Measurements from ENCODE around the gene ATG16L1. TPM values are rescaled to one million over a fixed set of nuclear protein-coding genes. Genes with fewer than 3 reads are reported as not detected.

The ATG16L1 gene
- total and polyA plus RNA-seq, 8 donors = 7.6 to 71.9 (median 10.9) TPM

DNA sequence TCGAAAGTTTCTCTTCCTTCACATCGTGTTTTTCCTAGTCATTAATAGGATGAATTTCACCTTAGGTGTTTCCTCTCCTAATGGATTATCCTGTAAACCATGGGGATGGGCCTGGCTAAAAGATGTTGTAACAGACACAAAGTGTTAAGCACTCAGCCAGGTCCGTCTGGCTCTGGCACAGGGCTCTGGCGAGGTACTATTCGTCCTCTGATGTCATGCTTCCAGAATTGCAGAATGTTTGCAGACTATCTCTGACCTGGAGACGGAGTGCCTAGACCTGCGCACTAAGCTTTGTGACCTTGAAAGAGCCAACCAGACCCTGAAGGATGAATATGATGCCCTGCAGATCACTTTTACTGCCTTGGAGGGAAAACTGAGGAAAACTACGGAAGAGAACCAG lies 13.2 kb downstream of the ATG16L1 start:
- Histone ChIP-seq H3K27ac (no peak overlapping the region), H3K36me3 (peaks cover 65 to 100% (median 99%) of the 10 kb centered on the region in 4 donors), H3K9me3 (no peaks in the 10 kb centered on the region), H3K27me3 (no peaks in the 10 kb centered on the region), H3K4me1 (peaks cover 8 to 18% (median 12%) of the 10 kb centered on the region in 4 donors), H3K4me3 (no peak overlapping the region)
- TF ChIP-seq EP300 (IDR thresholded peaks at IDR 0.05) (no peak), POLR2AphosphoS5 (IDR thresholded peaks at IDR 0.05) (no peak), POLR2A (IDR thresholded peaks at IDR 0.05) (no peak)
- TF ChIP-seq, protein P1, sequence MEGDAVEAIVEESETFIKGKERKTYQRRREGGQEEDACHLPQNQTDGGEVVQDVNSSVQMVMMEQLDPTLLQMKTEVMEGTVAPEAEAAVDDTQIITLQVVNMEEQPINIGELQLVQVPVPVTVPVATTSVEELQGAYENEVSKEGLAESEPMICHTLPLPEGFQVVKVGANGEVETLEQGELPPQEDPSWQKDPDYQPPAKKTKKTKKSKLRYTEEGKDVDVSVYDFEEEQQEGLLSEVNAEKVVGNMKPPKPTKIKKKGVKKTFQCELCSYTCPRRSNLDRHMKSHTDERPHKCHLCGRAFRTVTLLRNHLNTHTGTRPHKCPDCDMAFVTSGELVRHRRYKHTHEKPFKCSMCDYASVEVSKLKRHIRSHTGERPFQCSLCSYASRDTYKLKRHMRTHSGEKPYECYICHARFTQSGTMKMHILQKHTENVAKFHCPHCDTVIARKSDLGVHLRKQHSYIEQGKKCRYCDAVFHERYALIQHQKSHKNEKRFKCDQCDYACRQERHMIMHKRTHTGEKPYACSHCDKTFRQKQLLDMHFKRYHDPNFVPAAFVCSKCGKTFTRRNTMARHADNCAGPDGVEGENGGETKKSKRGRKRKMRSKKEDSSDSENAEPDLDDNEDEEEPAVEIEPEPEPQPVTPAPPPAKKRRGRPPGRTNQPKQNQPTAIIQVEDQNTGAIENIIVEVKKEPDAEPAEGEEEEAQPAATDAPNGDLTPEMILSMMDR (IDR thresholded peaks at IDR 0.05) = no peak
- no peak for DNase-seq
- 73 to 89% (median 80%) methylated on average over 8 of the region's 8 CpGs for WGBS, 5 donors
- intact Hi-C loops (cut with DNase I; ENCODE audit: low total_unique reads) = no loop called here

GRCh38 chr2:233265899-233266431 lies 14.5 kb downstream of the ATG16L1 start:
- H3K4me3 ChIP-seq = no peak overlapping the region
- peaks cover 68 to 100% (median 99%) of the 10 kb centered on the region in 4 donors for H3K36me3 ChIP-seq
- no peak for DNase-seq
- intact Hi-C loops (cut with DNase I; ENCODE audit: low total_unique reads) = no loop called here
- 89 to 95% (median 91%) methylated on average over 10 of the region's 10 CpGs for whole genome bisulfite sequencing, 5 donors
- peaks cover 3 to 15% (median 11%) of the 10 kb centered on the region in 4 donors for H3K4me1 ChIP-seq
- H3K9me3 ChIP-seq = no peaks in the 10 kb centered on the region
- H3K27ac ChIP-seq = no peak overlapping the region
- H3K27me3 ChIP-seq = no peaks in the 10 kb centered on the region
- TF ChIP-seq, protein P1 (IDR thresholded peaks at IDR 0.05) = no peak
- TF ChIP-seq POLR2AphosphoS5 (IDR thresholded peaks at IDR 0.05) (no peak), EP300 (IDR thresholded peaks at IDR 0.05) (no peak), POLR2A (IDR thresholded peaks at IDR 0.05) (no peak)

DNA sequence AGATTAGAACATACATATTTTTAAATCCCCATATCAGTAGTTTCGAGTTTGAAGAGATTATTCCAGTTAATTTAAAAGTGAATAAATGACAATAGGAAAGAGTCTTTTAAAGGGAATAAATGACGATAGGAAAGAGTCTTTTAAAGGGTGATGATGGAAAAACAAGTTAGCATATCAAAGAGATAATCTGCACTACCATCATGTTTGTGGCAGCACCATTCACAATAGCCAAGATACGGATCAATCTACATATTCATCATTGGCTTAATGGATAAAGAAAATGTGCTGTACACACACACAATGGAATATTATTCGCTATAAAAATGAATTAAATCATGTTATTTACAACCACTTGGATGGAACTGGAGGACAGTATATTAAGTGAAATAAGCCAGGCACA lies 15.0 kb downstream of the ATG16L1 start:
- intact Hi-C loops (cut with DNase I; ENCODE audit: low total_unique reads) = no loop called here
- DNase-seq = no peak
- TF ChIP-seq POLR2AphosphoS5 (IDR thresholded peaks at IDR 0.05) (no peak), POLR2A (IDR thresholded peaks at IDR 0.05) (no peak), EP300 (IDR thresholded peaks at IDR 0.05) (no peak)
- TF ChIP-seq, protein P1 (IDR thresholded peaks at IDR 0.05) = no peak
- Histone ChIP-seq H3K4me3 (no peak overlapping the region), H3K9me3 (no peaks in the 10 kb centered on the region), H3K27ac (no peak overlapping the region), H3K4me1 (peaks cover 8 to 18% (median 15%) of the 10 kb centered on the region in 4 donors), H3K27me3 (no peaks in the 10 kb centered on the region), H3K36me3 (peaks cover 72 to 100% (median 99%) of the 10 kb centered on the region in 4 donors)
- WGBS, 5 donors = 87 to 96% (median 93%) methylated on average over 4 of the region's 4 CpGs

DNA sequence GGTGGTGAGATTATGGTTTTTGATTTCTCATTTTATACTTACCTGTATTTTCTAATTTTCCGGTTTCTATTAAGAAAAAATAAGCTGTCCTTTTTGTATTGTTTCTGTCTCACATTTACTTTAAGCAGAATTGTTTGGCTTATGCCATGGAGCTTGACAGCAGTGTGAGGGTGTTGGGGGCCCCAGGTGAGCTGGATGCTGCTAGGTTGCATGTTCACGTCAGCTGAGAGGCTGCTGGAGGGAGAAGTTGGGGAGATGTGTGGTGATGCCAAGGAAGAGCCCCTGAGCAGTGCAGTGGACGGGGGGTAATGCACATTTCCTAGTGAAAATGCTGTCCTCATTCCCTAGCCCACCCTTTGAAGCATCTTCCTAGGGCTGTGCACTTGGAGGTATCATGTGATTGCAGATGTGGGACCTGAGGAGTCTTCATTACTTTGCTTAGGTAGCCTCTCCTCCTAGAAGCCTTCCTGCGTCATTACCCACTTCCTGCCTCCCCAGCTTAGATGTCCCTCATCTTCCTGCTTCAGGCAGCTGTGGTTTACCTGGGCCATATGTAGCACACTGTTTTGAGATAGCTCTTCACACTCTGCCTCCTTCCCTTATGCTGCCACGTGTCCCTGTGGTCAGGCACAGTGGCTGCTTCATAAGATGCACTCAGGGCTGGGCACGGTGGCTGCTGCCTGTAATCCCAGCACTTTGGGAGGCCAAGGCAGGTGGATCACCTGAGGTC lies 16.2 kb downstream of the ATG16L1 start:
- peak; percentile 43 to 75 for DNase-seq
- H3K4me1 ChIP-seq = peaks cover 15 to 26% (median 21%) of the 10 kb centered on the region in 4 donors
- TF ChIP-seq POLR2AphosphoS5 (IDR thresholded peaks at IDR 0.05) = peak in 2 of 3 donors; percentile 27 to 55
- TF ChIP-seq, protein P1 (IDR thresholded peaks at IDR 0.05) = no peak
- no peaks in the 10 kb centered on the region for H3K27me3 ChIP-seq
- no peak overlapping the region for H3K4me3 ChIP-seq
- H3K27ac ChIP-seq = peak overlapping the region; percentile 43 to 88 (median 48)
- WGBS, 5 donors = 74 to 86% (median 82%) methylated on average over 6 of the region's 6 CpGs
- peaks cover 63 to 100% (median 99%) of the 10 kb centered on the region in 4 donors for H3K36me3 ChIP-seq
- intact Hi-C loops (cut with DNase I; ENCODE audit: low total_unique reads) = no loop called here
- H3K9me3 ChIP-seq = no peaks in the 10 kb centered on the region
